Kidney epithelial cell (primary cell): Measurements from ENCODE around the gene DRAXIN. TPM values are rescaled to one million over a fixed set of nuclear protein-coding genes. Genes with fewer than 3 reads are reported as not detected.

ENCODE experiments used
- DNase-seq: peaks from one replicate; pipeline ENCODE4 v3.0.0-alpha.2; 2010; ENCODE audit warnings: low read depth
- H3K27me3 ChIP-seq: 2 replicates; pipeline ENCODE4 v1.6.0; 2011; ENCODE audit warnings: low read length; ENCODE audit not compliant: control insufficient read depth, insufficient read depth
- H3K36me3 ChIP-seq: 2 replicates; pipeline ENCODE4 v1.5.1; 2011; ENCODE audit warnings: low read length; ENCODE audit not compliant: control insufficient read depth, insufficient read depth
- H3K4me3 ChIP-seq: 2 replicates; pipeline ENCODE4 v1.5.1; 2011; ENCODE audit warnings: low read depth, mild to moderate bottlenecking, control low read depth, low read length
- total RNA-seq: library from RNA; depleted of rRNA; stranded (reverse); fragments of >200 nt; gene quantifications from 2 replicates; pipeline ENCODE4 v1.2.3, GENCODE V29; 2015
- TF ChIP-seq, protein P1 (sequence below): IDR thresholded peaks from 2 replicates; pipeline ENCODE4 v1.5.1; 2011; ENCODE audit warnings: mild to moderate bottlenecking, moderate library complexity, low read length, control low read depth, inconsistent platforms; ENCODE audit not compliant: insufficient read depth, poor library complexity, severe bottlenecking

Gene DRAXIN
- total RNA-seq, 1 donor from 2014 or later = 2.8 TPM

DNA sequence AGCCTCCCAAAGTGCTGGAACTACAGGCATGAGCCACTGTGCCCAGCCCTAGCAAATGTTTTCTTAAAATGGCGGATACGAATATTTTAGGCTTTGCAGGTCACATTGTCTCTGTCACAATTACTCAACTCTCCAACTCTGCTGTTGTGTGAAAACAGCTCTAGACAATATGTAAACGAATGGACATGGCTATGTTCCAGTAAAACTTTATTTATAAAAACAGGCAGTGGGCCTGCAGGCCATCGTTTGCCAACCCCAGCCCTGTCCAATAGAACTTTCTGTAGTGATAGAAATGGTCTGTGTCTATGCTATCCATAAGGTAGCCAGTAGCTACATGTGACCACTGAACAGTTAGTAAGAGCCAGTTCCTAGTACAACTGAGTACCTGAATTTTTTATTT, 31.8 kb upstream of the DRAXIN start:
- TF ChIP-seq, protein P1, sequence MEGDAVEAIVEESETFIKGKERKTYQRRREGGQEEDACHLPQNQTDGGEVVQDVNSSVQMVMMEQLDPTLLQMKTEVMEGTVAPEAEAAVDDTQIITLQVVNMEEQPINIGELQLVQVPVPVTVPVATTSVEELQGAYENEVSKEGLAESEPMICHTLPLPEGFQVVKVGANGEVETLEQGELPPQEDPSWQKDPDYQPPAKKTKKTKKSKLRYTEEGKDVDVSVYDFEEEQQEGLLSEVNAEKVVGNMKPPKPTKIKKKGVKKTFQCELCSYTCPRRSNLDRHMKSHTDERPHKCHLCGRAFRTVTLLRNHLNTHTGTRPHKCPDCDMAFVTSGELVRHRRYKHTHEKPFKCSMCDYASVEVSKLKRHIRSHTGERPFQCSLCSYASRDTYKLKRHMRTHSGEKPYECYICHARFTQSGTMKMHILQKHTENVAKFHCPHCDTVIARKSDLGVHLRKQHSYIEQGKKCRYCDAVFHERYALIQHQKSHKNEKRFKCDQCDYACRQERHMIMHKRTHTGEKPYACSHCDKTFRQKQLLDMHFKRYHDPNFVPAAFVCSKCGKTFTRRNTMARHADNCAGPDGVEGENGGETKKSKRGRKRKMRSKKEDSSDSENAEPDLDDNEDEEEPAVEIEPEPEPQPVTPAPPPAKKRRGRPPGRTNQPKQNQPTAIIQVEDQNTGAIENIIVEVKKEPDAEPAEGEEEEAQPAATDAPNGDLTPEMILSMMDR = no peak

DNA sequence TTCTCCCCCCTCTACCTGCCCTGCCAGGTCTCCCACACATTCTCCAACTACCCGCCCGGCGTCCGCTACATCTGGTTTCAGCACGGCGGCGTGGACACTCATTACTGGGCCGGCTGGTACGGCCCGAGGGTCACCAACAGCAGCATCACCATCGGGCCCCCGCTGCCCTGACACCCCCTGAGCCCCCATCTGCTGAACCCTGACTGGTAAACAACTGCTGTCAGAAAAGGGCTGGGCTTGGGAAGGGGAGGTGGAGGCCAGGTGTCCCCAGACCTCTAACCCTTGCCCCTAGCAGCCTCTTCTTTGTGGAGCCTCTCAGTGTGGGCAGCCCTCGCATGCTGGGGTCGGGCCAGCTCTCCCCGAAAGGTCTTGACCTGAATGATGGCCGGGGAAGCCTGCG, 30.4 kb upstream of the DRAXIN start:
- H3K27me3 ChIP-seq = no peaks in the 10 kb centered on the region
- no peak overlapping the region for H3K4me3 ChIP-seq
- TF ChIP-seq, protein P1 = no peak
- peaks cover 1% of the 10 kb centered on the region for H3K36me3 ChIP-seq
- DNase-seq = no peak

More for the DNA sequence above, 31.8 kb upstream of the DRAXIN start:
- peaks cover 1% of the 10 kb centered on the region for H3K36me3 ChIP-seq
- DNase-seq = no peak
- no peak overlapping the region for H3K4me3 ChIP-seq
- H3K27me3 ChIP-seq = no peaks in the 10 kb centered on the region

DNA sequence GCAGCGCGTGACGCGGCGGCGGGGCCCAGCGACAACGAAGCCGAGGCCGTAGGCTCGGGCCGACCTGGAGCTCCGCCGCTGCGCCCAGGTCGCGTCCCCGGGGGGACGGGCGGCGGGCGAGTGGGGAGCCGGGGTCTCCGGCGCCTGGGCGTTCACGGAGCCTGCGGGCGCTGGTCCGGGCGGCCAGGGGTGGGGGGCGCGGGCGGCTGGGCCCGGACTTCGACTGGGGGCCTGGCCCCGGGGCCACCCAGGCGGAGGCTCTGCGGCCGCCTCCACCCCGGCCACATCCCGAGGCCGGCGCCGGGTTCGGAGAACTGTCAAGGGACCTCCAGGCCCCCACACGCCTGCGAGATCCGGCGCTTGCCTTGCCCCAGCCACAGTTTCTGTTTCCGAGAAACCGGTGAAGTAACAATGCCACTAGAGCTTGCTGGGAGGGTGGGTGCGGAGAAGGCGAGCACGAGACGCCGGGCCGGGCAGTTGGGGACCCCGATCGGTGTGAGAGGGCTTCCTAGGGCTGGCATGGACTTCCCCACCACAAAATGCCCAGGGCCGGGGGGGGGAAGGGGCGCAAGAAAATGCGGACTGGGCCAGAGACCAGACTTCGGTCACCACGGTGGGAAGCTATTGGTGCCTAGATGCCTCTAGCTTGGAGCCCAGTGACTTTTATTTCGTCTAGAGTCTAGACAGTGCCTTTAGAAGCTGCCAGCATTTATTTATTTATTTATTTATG, 27.0 kb upstream of the DRAXIN start:
- TF ChIP-seq, protein P1 = no peak

DNA sequence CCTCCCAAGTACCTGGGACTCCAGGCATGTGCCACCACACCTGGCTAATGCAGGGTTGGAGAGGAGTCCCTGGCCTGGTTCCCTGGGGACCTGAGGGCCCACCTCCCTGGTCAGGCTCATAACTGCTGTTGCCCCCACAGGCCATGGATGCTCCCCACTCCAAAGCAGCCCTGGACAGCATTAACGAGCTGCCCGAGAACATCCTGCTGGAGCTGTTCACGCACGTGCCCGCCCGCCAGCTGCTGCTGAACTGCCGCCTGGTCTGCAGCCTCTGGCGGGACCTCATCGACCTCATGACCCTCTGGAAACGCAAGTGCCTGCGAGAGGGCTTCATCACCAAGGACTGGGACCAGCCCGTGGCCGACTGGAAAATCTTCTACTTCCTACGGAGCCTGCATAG, 23.0 kb upstream of the DRAXIN start:
- DNase-seq = no peak
- H3K4me3 ChIP-seq = no peak overlapping the region
- H3K36me3 ChIP-seq = peaks cover 1% of the 10 kb centered on the region
- TF ChIP-seq, protein P1 = no peak
- no peaks in the 10 kb centered on the region for H3K27me3 ChIP-seq

More for the DNA sequence above, 27.0 kb upstream of the DRAXIN start:
- Histone ChIP-seq H3K27me3 (no peaks in the 10 kb centered on the region), H3K4me3 (peak overlapping the region; percentile 50), H3K36me3 (no peaks in the 10 kb centered on the region)
- DNase-seq = no peak

DNA sequence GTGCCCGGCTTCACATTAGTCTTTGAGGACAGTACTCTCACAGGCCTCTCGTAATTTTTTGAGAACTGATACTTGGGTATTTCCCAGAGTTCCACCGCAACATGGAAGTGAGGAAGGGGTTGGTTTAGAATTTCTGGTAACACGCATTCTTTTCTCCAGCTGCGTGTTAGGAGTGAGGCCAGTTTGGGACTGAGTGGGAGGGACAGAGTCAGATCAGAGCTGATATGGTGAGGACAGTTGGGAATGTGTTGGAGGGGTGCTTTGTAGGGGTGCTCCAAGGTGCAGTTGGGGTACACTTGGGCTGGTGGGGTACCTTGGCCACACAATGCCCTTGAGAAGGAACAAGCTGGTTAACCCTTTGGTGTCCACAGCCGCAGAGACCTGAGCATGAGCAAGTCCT, 20.8 kb upstream of the DRAXIN start:
- peaks cover 3% of the 10 kb centered on the region for H3K36me3 ChIP-seq
- TF ChIP-seq, protein P1 = no peak

DNA sequence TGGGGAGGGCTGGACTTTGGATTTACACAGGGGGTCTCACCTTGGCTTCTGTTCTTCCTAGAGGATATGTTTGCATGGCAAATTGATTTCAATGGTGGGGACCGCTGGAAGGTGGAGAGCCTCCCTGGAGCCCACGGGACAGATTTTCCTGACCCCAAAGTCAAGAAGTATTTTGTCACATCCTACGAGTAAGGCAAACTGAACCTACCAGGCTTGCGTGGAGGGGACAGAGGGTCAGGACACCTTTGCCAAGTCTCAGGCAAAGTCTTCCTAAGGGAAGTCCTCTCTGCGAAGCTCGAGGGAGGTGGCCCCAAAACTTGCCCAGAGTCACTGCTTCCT, 20.3 kb upstream of the DRAXIN start:
- no peaks in the 10 kb centered on the region for H3K27me3 ChIP-seq
- peaks cover 3% of the 10 kb centered on the region for H3K36me3 ChIP-seq
- no peak for DNase-seq
- no peak overlapping the region for H3K4me3 ChIP-seq
- TF ChIP-seq, protein P1 = no peak

More for the DNA sequence above, 20.8 kb upstream of the DRAXIN start:
- DNase-seq = no peak
- H3K27me3 ChIP-seq = no peaks in the 10 kb centered on the region
- no peak overlapping the region for H3K4me3 ChIP-seq
